ENCODE measurements around the gene GSC.
A peak's percentile ranks its signal among the peaks of the same experiment; 100 is the strongest.
"Not testable (repeated sequence)": the region's sequence is repeated elsewhere in the genome, so short reads cannot be mapped to it uniquely, and the experiment has no call there.

GSC gene

DNA sequence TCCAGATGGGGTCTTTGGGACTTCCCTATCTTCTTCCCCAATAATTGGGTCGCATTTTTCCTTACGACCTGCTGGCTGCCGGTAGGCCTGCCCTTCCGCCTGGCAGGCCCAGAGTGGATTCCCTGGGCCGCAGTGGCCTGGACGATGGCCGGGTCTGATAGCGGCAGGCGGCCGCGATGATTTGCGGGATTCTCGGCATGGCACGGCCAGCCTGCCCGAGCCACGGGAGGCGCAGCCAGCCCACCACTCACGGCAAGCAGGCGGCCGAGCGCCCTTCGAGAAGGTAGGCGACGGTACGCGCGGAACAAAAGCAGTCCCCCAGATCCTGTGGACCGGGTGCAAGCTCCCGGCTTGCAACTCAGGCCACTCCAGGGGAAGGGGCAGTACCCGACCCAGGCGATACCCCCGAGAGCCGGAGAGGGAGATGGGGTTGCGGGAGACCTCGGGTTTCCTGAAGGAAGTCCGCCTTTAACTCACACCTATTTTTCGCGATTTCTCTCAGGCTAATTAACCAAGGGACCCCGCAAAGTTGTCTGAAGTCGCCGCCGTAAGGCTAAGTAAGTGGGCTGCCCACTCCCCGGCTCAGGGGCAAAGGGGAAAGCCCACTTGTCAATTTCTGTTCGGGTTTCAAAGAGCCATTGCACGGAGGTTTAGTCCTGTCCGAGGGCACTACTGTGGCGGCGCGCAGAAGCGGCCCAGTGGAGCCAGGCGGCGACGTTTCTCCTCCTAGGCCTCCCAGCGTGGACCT, 1.4 kb upstream of the GSC start:
- no peak for FAIRE-seq

GRCh38 chr14:94770815-94771157, 873 bp upstream of the GSC start:
- no peak for FAIRE-seq

- FAIRE-seq = no peak
These were observed 387 bp upstream of the GSC start for GRCh38 chr14:94770251-94770749.

DNA sequence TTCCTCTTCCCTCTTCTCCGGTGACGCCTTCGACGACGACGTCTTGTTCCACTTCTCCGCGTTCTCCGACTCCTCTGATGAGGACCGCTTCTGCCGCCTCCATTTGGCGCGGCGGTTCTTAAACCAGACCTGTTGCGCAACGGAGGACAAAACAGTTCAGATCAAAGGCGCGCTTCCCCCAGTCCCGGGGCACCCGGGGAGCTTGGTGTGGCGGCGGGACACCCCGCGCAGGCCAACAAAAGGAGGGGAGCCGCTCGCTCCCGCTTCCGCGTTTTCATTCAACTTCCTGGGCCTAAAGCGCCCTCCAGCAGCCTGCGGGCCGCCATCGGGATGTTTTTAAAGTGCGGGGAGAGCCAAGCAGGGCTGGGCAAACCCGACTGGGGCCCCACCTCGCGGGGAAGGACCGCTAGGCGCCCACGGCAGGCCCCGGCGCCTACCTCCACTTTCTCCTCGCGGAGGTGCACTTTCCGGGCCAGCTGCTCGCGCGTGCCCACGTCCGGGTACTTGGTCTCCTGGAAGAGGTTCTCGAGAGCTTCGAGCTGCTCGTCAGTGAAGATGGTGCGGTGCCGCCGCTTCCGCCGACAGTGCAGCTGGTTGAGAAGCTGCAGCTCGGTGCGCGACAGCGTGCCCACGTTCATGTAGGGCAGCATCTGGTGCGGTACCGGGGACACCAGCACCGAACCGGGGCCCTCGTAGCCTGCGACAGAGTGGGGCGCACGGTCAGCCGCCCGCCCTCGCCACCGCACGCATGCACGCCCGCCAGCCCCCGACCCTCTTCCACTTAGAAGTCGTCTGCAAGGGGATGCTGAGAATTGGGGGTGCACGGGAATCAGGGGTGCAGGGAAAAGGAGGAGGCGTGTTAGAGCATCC, 1.2 kb downstream of the GSC start:
- no peak for FAIRE-seq

DNA sequence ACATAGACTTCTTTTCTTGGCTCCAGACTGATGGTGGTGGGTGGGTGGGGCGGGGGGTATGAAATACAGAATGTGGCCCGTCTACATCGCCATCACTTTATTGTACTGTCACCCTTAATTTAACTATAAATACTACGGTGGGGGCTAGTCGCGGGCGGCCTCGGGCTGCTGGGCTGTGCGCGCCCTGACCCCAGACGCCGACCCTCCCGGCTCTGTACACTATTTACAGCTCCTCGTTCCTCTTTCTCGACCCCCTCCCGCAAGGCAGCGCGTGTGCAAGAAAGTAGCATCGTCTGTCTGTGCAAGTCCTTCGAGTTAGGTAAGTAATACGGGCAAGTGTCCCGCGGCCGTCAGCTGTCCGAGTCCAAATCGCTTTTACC, 1.8 kb downstream of the GSC start:
- no peak for FAIRE-seq

GRCh38 chr14:94767321-94767878, 2.5 kb downstream of the GSC start:
- no peak for FAIRE-seq

- no peak for FAIRE-seq
These were observed 5.3 kb downstream of the GSC start for GRCh38 chr14:94764573-94764972.

GRCh38 chr14:94762431-94762830, 7.5 kb downstream of the GSC start:
- no peak for FAIRE-seq

DNA sequence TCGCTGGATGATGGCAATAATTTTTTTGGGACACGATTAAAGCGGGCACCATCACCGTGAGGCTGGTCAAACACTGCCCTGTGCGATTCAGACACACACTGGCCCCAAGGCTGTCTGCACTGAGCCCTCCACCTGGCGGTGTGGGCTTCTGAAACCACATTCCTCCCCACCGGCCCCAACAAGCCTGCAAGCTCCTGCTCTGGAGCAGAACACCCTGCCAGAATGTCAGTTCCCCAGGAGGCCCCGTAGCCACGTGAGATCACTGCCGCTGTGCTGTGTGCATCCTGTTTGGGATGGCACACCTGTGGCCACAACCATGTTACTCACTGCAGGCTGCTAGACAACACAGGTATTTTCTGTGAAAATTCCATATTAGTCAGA, 7.9 kb downstream of the GSC start:
- no peak for FAIRE-seq

- FAIRE-seq = no peak
These were observed 8.4 kb downstream of the GSC start for GRCh38 chr14:94761348-94761996.

GRCh38 chr14:94756310-94756882, 13.5 kb downstream of the GSC start:
- no peak for FAIRE-seq

- no peak for FAIRE-seq
These were observed 15.4 kb downstream of the GSC start for GRCh38 chr14:94754391-94754942.

- no peak for FAIRE-seq
These were observed 17.1 kb downstream of the GSC start for GRCh38 chr14:94752591-94753436.

DNA sequence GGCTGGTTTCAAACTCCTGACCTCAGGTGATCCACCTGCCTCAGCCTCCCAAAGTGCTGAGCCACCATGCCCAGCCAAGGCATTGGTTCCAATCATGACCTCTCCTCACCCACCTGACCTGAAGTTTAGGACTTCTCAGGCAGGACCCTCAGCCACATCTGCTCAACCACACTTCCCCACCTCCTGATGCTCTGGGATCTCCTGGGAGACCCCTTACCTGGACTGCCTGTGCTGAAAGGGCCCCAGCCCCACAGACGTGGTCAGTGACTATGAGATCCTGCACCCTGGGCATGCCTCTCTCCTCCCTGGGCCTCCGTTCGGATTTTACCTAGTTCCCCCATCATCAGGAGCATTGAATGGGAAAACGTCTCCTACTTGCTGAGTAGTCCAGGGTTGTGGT, 18.0 kb downstream of the GSC start:
- FAIRE-seq = no peak

- no peak for FAIRE-seq
These were observed 18.6 kb downstream of the GSC start for GRCh38 chr14:94751321-94751720.

GRCh38 chr14:94750371-94750770, 19.5 kb downstream of the GSC start:
- no peak for FAIRE-seq

- peak; percentile 58 for FAIRE-seq
These were observed 21.1 kb downstream of the GSC start for GRCh38 chr14:94748667-94749347.

DNA sequence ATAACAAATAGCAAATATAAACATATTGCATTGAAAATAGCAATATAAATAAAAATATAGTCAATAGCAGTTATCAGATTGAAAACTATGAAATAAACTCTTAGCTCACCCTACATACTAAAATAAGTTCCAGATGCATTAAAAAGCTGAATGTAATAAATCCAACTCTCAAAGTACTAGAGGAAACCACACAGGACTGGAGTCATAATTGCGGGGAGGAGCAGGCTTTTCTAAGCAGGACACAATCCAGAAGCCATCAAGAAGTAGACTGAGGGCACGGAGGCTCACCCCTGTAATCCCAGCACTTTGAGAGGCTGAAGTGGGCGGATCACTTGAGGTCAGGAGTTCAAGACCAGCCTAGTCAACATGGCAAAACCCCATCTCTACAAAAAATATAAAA, 22.2 kb downstream of the GSC start:
- no peak for FAIRE-seq

DNA sequence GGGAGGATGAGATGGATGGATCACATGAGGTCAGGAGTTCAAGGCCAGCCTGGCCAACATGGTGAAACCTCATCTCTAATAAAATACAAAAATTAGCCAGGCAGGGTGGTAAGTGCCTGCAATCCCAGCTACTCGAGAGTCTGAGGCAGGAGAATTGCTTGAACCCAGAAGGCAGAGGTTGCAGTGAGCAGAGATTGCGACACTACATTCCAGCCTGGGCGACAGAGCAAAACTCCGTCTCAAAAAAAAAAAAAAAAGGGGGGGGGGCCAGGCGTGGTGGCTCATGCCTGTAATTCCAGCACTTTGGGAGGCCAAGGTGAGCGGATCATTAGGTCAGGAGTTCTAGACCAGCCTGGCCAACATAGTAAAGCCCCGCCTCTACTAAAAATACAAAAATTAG, 22.8 kb downstream of the GSC start:
- FAIRE-seq = not testable (repeated sequence)

GRCh38 chr14:94746131-94746530, 23.8 kb downstream of the GSC start:
- FAIRE-seq = no peak

DNA sequence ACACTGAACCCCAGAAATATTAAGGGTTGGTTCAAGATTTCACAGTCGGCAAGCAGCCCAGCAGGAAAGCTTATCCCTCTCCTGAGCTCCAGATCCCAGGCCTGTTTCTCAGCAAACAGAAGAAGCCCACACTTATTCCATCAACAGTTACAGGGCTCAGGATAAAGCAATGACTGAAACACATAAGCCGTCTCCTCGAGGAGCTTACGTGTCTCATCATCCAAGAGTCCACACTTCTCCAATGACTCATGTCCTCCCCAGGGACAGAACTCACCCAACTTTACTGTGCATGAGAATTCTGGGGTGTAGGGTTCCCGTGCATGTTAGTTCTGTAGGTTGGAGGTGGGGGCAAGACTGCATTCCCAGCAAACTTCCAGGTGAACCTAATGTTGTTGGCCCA, 31.2 kb downstream of the GSC start:
- no peak for FAIRE-seq
